Endothelial cell of umbilical vein (primary cell): ENCODE results near the gene TEX38. TPM values are rescaled to one million over a fixed set of nuclear protein-coding genes. Genes with fewer than 3 reads are reported as not detected.
A peak's percentile ranks its signal among the peaks of the same experiment; 100 is the strongest.

Source experiments
- BruUV-seq: library from RNA; stranded (reverse); fragments of 400-500 nt; replicated peaks from 2 replicates; lab custom pipeline; 2021; lab: Mats Ljungman, UMichigan
- CTCF ChIA-PET: fragments of 300-600, 350-600 bp; sonication (Branson Sonifier 250); formaldehyde crosslinking; loops from one replicate; lab custom pipeline; 2021; ENCODE audit warnings: antibody characterized with exemption, inconsistent platforms; lab: Charles Lee
- POLR2A ChIA-PET: fragments of 300-600, 350-600 bp; sonication (Branson Sonifier 250); formaldehyde crosslinking; loops from one replicate; lab custom pipeline; 2021; ENCODE audit warnings: antibody characterized with exemption, inconsistent platforms; lab: Charles Lee
- DNase-seq: peaks from one replicate; pipeline ENCODE4 v3.0.0-alpha.2; 2011; ENCODE audit warnings: low read depth, low spot score
- FAIRE-seq: peaks from 2 replicates; lab custom pipeline; 2011; peaks lifted over from hg19 to GRCh38; lab: Jason Lieb, UNC
- H2AFZ ChIP-seq: 2 replicates; pipeline ENCODE4 v1.6.0; 2012; ENCODE audit warnings: low read depth, low read length, control low read depth, inconsistent platforms
- H3K27ac ChIP-seq: 2 replicates; pipeline ENCODE4 v1.5.1; 2011; ENCODE audit warnings: low read depth, mild to moderate bottlenecking, control low read depth, low read length, moderate library complexity; ENCODE audit not compliant: insufficient read depth
- H3K27me3 ChIP-seq, 2 experiments: 2 replicates each; pipeline versions ENCODE4 v1.6.0 to v1.6.1; 2011; ENCODE audit warnings: low read length in 2 of 2, mixed read lengths in 1 of 2; ENCODE audit not compliant: control insufficient read depth in 2 of 2, insufficient read depth in 2 of 2
- H3K36me3 ChIP-seq, 2 experiments: 2 replicates in 1 of 2; 3 replicates in 1 of 2; pipeline ENCODE4 v1.5.1; 2011; ENCODE audit warnings: low read length in 2 of 2, mild to moderate bottlenecking in 1 of 2, moderate library complexity in 1 of 2; ENCODE audit not compliant: control insufficient read depth in 2 of 2, insufficient read depth in 2 of 2; ENCODE audit errors: extremely low read depth in 1 of 2
- H3K4me1 ChIP-seq: 3 replicates; pipeline ENCODE4 v1.5.1; 2011; ENCODE audit warnings: mild to moderate bottlenecking, low read length; ENCODE audit not compliant: control insufficient read depth, insufficient read depth; ENCODE audit errors: extremely low read depth
- H3K4me2 ChIP-seq: 2 replicates; pipeline ENCODE4 v1.6.1; 2011; ENCODE audit warnings: low read length, control low read depth, mixed read lengths; ENCODE audit not compliant: insufficient read depth
- H3K4me3 ChIP-seq, 3 experiments: fragments of 200-600 bp in 1 of 3; sonication (generic), shearing (Covaris generic) in 1 of 3; replicated peaks in 1 of 3; 2 replicates each; pipeline ENCODE4 v1.5.1; 2011 to 2016; ENCODE audit warnings: control low read depth in 3 of 3, low read length in 3 of 3, mild to moderate bottlenecking in 2 of 3, inconsistent platforms in 1 of 3, low read depth in 1 of 3, moderate library complexity in 1 of 3; ENCODE audit not compliant: insufficient read depth in 1 of 3
- H3K79me2 ChIP-seq: 2 replicates; pipeline ENCODE4 v1.6.0; 2012; ENCODE audit warnings: low read length, inconsistent platforms; ENCODE audit not compliant: control insufficient read depth, insufficient read depth
- H3K9ac ChIP-seq: replicated peaks from 2 replicates; pipeline ENCODE3; 2011; ENCODE audit warnings: low read length, control low read depth; ENCODE audit not compliant: insufficient read depth; ENCODE audit errors: extremely low read depth
- H3K9me1 ChIP-seq: replicated peaks from 3 replicates; pipeline ENCODE4 v1.6.0; 2011; ENCODE audit warnings: mild to moderate bottlenecking, low read length; ENCODE audit not compliant: control insufficient read depth, insufficient read depth; ENCODE audit errors: extremely low read depth
- H3K9me3 ChIP-seq: replicated peaks from 2 replicates; pipeline ENCODE4 v1.5.1; 2012; ENCODE audit warnings: low read length, inconsistent platforms; ENCODE audit not compliant: control insufficient read depth, insufficient read depth
- H4K20me1 ChIP-seq: replicated peaks from 2 replicates; pipeline ENCODE3; 2011; ENCODE audit warnings: mild to moderate bottlenecking, low read length; ENCODE audit not compliant: control insufficient read depth, insufficient read depth; ENCODE audit errors: extremely low read depth
- EZH2 ChIP-seq: IDR thresholded peaks from 2 replicates; pipeline ENCODE4 v1.6.1; 2012; ENCODE audit warnings: borderline replicate concordance, low read depth, mild to moderate bottlenecking, moderate library complexity, low read length, inconsistent platforms; ENCODE audit not compliant: severe bottlenecking
- FOS ChIP-seq: IDR thresholded peaks from 2 replicates; pipeline ENCODE4 v1.6.1; 2011; ENCODE audit warnings: mild to moderate bottlenecking, low read length, moderate library complexity, borderline replicate concordance; ENCODE audit not compliant: insufficient read depth
- GATA2 ChIP-seq: IDR thresholded peaks from 2 replicates; pipeline ENCODE4 v1.7.0; 2011; ENCODE audit warnings: low read depth, mild to moderate bottlenecking, moderate library complexity, mixed read lengths, low read length; ENCODE audit not compliant: insufficient read length, insufficient read depth
- JUN ChIP-seq: IDR thresholded peaks from 2 replicates; pipeline ENCODE4 v1.6.1; 2011; ENCODE audit warnings: borderline replicate concordance, low read depth; ENCODE audit not compliant: insufficient read length, insufficient read depth
- MAX ChIP-seq: IDR thresholded peaks from 2 replicates; pipeline ENCODE4 v1.6.1; 2011; ENCODE audit not compliant: insufficient read depth, insufficient read length
- MYC ChIP-seq: IDR thresholded peaks from one replicate; pipeline ENCODE4 v1.6.1; 2011; ENCODE audit warnings: mild to moderate bottlenecking, low read depth, low read length
- POLR2AphosphoS5 ChIP-seq: IDR thresholded peaks from 2 replicates; pipeline ENCODE4 v1.6.1; 2012; ENCODE audit warnings: low read depth, mild to moderate bottlenecking, control low read depth, low read length, moderate library complexity; ENCODE audit not compliant: insufficient read depth
- dilution Hi-C: fragments of 300-500 bp; cut with MboI; formaldehyde crosslinking; loops from one replicate; pipeline ENCODE4 v1.15.0; 2019; ENCODE audit warnings: low sequenced_read_pairs; ENCODE audit not compliant: extremely low pct_ligation_motif_present
- intact Hi-C: fragments of 100-400 bp; cut with micrococcal nuclease; formaldehyde crosslinking; loops from one replicate; pipeline ENCODE4 v1.10.0; 2022
- polyA plus RNA-seq, 4 experiments: library from polyadenylated mRNA; depleted of rRNA in 3 of 4; stranded (reverse) in 3 of 4; unstranded in 1 of 4; fragments of >200 nt; gene quantifications; 2 replicates each; pipeline versions ENCODE4 v1.2.1 to v1.2.3, GENCODE V29; 2011 to 2012; ENCODE audit warnings: missing spikeins in 1 of 4
- total RNA-seq: library from RNA; stranded (reverse); gene quantifications from 2 replicates; pipeline ENCODE4 v1.2.3, GENCODE V29; 2021
- TF ChIP-seq, protein P1 (sequence below), 2 donors: IDR thresholded peaks; 1 replicate in 1 of 2; 2 replicates in 1 of 2; pipeline ENCODE4 v1.5.1; 2011; ENCODE audit warnings: low read length in 2 of 2, mild to moderate bottlenecking in 2 of 2, moderate library complexity in 2 of 2, control low read depth in 1 of 2, inconsistent platforms in 1 of 2, low read depth in 1 of 2; ENCODE audit not compliant: insufficient read depth in 1 of 2; ENCODE audit errors: extremely low read depth in 1 of 2

The TEX38 gene
- total and polyA plus RNA-seq, 2 donors (not counting 3 experiments of a cell fraction or from before 2014, with no cell fraction given), result not detected

GRCh38 chr1:46672696-46673095, 1.0 kb downstream of the TEX38 start:
- Histone ChIP-seq H3K27ac (no peak overlapping the region), H4K20me1 (no peaks in the 10 kb centered on the region), H3K4me2 (no peak overlapping the region), H3K4me3 (no peak overlapping the region), H3K9ac (no peak overlapping the region), H3K36me3 (peaks cover 0 to 11% of the 10 kb centered on the region in 2 experiments), H3K27me3 (no peaks in the 10 kb centered on the region), H3K9me1 (no peaks in the 10 kb centered on the region), H3K9me3 (no peaks in the 10 kb centered on the region), H2AFZ (no peak overlapping the region), H3K79me2 (peaks cover under 1% of the 10 kb centered on the region), H3K4me1 (peaks cover 3% of the 10 kb centered on the region)
- CTCF ChIA-PET, result interaction anchor here (1.2 kb wide), 1 partner anchor 13 kb away, joined by 4 read pairs; no protein-coding TSS in a partner anchor
- TF ChIP-seq, protein P1, sequence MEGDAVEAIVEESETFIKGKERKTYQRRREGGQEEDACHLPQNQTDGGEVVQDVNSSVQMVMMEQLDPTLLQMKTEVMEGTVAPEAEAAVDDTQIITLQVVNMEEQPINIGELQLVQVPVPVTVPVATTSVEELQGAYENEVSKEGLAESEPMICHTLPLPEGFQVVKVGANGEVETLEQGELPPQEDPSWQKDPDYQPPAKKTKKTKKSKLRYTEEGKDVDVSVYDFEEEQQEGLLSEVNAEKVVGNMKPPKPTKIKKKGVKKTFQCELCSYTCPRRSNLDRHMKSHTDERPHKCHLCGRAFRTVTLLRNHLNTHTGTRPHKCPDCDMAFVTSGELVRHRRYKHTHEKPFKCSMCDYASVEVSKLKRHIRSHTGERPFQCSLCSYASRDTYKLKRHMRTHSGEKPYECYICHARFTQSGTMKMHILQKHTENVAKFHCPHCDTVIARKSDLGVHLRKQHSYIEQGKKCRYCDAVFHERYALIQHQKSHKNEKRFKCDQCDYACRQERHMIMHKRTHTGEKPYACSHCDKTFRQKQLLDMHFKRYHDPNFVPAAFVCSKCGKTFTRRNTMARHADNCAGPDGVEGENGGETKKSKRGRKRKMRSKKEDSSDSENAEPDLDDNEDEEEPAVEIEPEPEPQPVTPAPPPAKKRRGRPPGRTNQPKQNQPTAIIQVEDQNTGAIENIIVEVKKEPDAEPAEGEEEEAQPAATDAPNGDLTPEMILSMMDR (IDR thresholded peaks at IDR 0.05; ENCODE audit: extremely low read depth in 1 of 2, insufficient read depth in 1 of 2, low read depth in 1 of 2, low read length in 2 of 2), result no peak
- TF ChIP-seq MAX (no peak), FOS (no peak)
- FAIRE-seq (no peak), DNase-seq (no peak)
- dilution Hi-C loops, result no loop called here
- POLR2A ChIA-PET, result no interaction called here
- intact Hi-C loops, result no loop called here
- BruUV-seq, result no TSS peak

DNA sequence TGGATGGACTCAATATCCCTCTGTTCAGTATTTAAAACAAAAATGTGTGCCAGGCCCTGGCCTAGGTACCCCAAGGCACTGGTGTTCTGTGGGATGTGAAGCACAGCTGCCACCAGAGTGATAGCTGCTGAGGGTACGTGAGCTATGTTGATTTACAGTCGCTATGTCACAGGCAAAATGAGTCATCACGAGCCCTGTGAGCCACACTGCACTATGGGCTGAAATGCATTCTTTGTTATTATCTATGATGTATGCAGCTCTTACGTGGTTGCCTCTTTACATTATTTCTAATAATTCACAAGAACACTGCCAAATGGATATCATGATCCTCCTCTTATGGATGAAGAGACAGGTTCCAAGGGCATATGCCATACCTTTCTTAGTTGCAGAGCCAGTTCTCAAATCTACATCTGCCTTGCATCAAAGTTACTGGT, 2.1 kb downstream of the TEX38 start:
- Histone ChIP-seq H3K4me3 (no peak overlapping the region), H3K27me3 (no peaks in the 10 kb centered on the region), H2AFZ (no peak overlapping the region), H3K4me2 (no peak overlapping the region), H3K9ac (no peak overlapping the region), H3K4me1 (peaks cover 2% of the 10 kb centered on the region), H3K9me3 (no peaks in the 10 kb centered on the region), H3K9me1 (no peaks in the 10 kb centered on the region), H3K79me2 (no peaks in the 10 kb centered on the region), H3K27ac (no peak overlapping the region), H3K36me3 (peaks cover 0 to 11% of the 10 kb centered on the region in 2 experiments), H4K20me1 (no peaks in the 10 kb centered on the region)
- intact Hi-C loops (no loop called here), dilution Hi-C loops (no loop called here)
- ChIA-PET CTCF (interaction anchor here (1.9 to 3.6 kb wide), 2 partner anchors 11 to 51 kb away, joined by 7 to 12 read pairs; no protein-coding TSS in a partner anchor), POLR2A (interaction anchor here (0.6 kb wide), 1 partner anchor 23 kb away, joined by 4 read pairs; no protein-coding TSS in a partner anchor)
- DNase-seq (peak; percentile 46), FAIRE-seq (peak; percentile 67)
- BruUV-seq, result no TSS peak
- TF ChIP-seq JUN (peak; percentile 56), FOS (peak; percentile 55), GATA2 (no peak), MAX (no peak), MYC (no peak), POLR2AphosphoS5 (no peak), EZH2 (no peak)
- TF ChIP-seq, protein P1 (IDR thresholded peaks at IDR 0.05; ENCODE audit: extremely low read depth in 1 of 2, insufficient read depth in 1 of 2, low read depth in 1 of 2, low read length in 2 of 2), result no peak
